Sigmoid colon (tissue), 7 donors: Measurements from ENCODE around the gene GPC4. TPM values are rescaled to one million over a fixed set of nuclear protein-coding genes. Genes with fewer than 3 reads are reported as not detected.

Experiments used
- DNase-seq: peaks from one replicate; pipeline ENCODE4 v3.0.0-alpha.2; 2019
- H3K27ac ChIP-seq, 4 donors: fragments of 200-600 bp; sonication (generic); one replicate each; pipeline ENCODE4 v1.5.1; 2016 to 2019; ENCODE audit warnings: mild to moderate bottlenecking in 1 of 4
- H3K27me3 ChIP-seq, 3 donors: fragments of 200-600 bp; sonication (generic); one replicate each; pipeline ENCODE4 v1.5.1; 2019; ENCODE audit warnings: mild to moderate bottlenecking in 1 of 3
- H3K36me3 ChIP-seq, 4 donors: fragments of 200-600 bp; sonication (generic); one replicate each; pipeline ENCODE4 v1.5.1; 2016 to 2019
- H3K4me1 ChIP-seq, 4 donors: fragments of 200-600 bp; sonication (generic); one replicate each; pipeline ENCODE4 v1.5.1; 2017 to 2019
- H3K4me3 ChIP-seq, 4 donors: fragments of 200-600 bp; sonication (generic); one replicate each; pipeline ENCODE4 v1.5.1; 2017 to 2019; ENCODE audit warnings: mild to moderate bottlenecking in 2 of 4, moderate library complexity in 1 of 4
- H3K9me3 ChIP-seq, 4 donors: fragments of 200-600 bp in 3 of 4; sonication (generic) in 3 of 4; one replicate each; pipeline versions ENCODE4 v1.5.1 to v1.6.1; 2013 to 2019
- EP300 ChIP-seq, 4 donors: sonication (generic); formaldehyde crosslinking; IDR thresholded peaks; one replicate each; pipeline ENCODE4 v1.6.1; 2017; ENCODE audit warnings: antibody characterized with exemption in 4 of 4
- POLR2A ChIP-seq, 2 donors: fragments of 450-650 bp; IDR thresholded peaks; one replicate each; pipeline ENCODE4 v1.6.1; 2016; ENCODE audit warnings: antibody characterized with exemption in 2 of 2, mild to moderate bottlenecking in 2 of 2, moderate library complexity in 2 of 2
- POLR2AphosphoS5 ChIP-seq, 4 donors: sonication (generic); formaldehyde crosslinking; IDR thresholded peaks; one replicate each; pipeline ENCODE4 v1.6.1; 2017; ENCODE audit warnings: antibody characterized with exemption in 4 of 4
- WGBS, 2 donors: extraction: QIAGEN DNeasy Blood & Tissue Kit; methylation state at CpG; one replicate each; pipeline ENCODE4 v1.1.7; 2013; 5-methylcytosine and 5-hydroxymethylcytosine counted together
- intact Hi-C: fragments of 100-400 bp; cut with DNase I; formaldehyde crosslinking; loops from one replicate; pipeline ENCODE4 v1.15.1; 2023
- polyA plus RNA-seq, 3 donors: library from polyadenylated mRNA; stranded (reverse); fragments of 200-250 nt; gene quantifications; one replicate each; pipeline ENCODE4 v1.2.3, GENCODE V29; 2013
- total RNA-seq, 4 donors: library from RNA; depleted of rRNA; stranded (reverse); fragments of >200 nt; gene quantifications; one replicate each; pipeline ENCODE4 v1.1.0, GENCODE V29; 2016
- TF ChIP-seq, protein P1 (sequence below), 4 experiments: fragments of 450-650 bp in 3 of 4; fragments of 200-600 bp in 1 of 4; IDR thresholded peaks; one replicate each; pipeline ENCODE4 v1.5.1; 2016 to 2019; ENCODE audit warnings: antibody characterized with exemption in 4 of 4, mild to moderate bottlenecking in 3 of 4, moderate library complexity in 2 of 4
- donor health status: healthy with polysubstance abuse.
- donor health status: Bipolar disorder and iron deficiency.
- donor health status: healthy.

GPC4 gene
- total and polyA plus RNA-seq, 7 donors = 1.2 to 45.7 (median 25.3) TPM

- 42 to 72% methylated on average over 3 of the region's 3 CpGs for WGBS, 2 donors
Measured at GRCh38 chrX:133370696-133371275, 44.5 kb downstream of the GPC4 start.

GRCh38 chrX:133369065-133369464, 46.2 kb downstream of the GPC4 start:
- intact Hi-C loops = no loop called here
- no peak for DNase-seq
- 83 to 96% methylated on average over 2 of the region's 2 CpGs for WGBS, 2 donors
- Histone ChIP-seq H3K27ac (no peak overlapping the region), H3K4me1 (peaks cover 0 to 26% (median 2%) of the 10 kb centered on the region in 4 donors), H3K36me3 (no peaks in the 10 kb centered on the region), H3K4me3 (no peak overlapping the region), H3K9me3 (no peaks in the 10 kb centered on the region), H3K27me3 (no peaks in the 10 kb centered on the region)
- TF ChIP-seq POLR2A (IDR thresholded peaks at IDR 0.05) = no peak
- TF ChIP-seq, protein P1, sequence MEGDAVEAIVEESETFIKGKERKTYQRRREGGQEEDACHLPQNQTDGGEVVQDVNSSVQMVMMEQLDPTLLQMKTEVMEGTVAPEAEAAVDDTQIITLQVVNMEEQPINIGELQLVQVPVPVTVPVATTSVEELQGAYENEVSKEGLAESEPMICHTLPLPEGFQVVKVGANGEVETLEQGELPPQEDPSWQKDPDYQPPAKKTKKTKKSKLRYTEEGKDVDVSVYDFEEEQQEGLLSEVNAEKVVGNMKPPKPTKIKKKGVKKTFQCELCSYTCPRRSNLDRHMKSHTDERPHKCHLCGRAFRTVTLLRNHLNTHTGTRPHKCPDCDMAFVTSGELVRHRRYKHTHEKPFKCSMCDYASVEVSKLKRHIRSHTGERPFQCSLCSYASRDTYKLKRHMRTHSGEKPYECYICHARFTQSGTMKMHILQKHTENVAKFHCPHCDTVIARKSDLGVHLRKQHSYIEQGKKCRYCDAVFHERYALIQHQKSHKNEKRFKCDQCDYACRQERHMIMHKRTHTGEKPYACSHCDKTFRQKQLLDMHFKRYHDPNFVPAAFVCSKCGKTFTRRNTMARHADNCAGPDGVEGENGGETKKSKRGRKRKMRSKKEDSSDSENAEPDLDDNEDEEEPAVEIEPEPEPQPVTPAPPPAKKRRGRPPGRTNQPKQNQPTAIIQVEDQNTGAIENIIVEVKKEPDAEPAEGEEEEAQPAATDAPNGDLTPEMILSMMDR (IDR thresholded peaks at IDR 0.05) = no peak
- TF ChIP-seq EP300 (IDR thresholded peaks at IDR 0.05) = no peak
- no peak for TF ChIP-seq POLR2AphosphoS5 (IDR thresholded peaks at IDR 0.05)

More at GRCh38 chrX:133370696-133371275, 44.5 kb downstream of the GPC4 start:
- no peaks in the 10 kb centered on the region for H3K36me3 ChIP-seq
- no peak for TF ChIP-seq POLR2AphosphoS5 (IDR thresholded peaks at IDR 0.05)
- TF ChIP-seq POLR2A (IDR thresholded peaks at IDR 0.05) = no peak
- TF ChIP-seq, protein P1 (IDR thresholded peaks at IDR 0.05) = no peak
- TF ChIP-seq EP300 (IDR thresholded peaks at IDR 0.05) = no peak
- no peaks in the 10 kb centered on the region for H3K9me3 ChIP-seq
- H3K27ac ChIP-seq = no peak overlapping the region
- intact Hi-C loops = no loop called here
- H3K4me3 ChIP-seq = no peak overlapping the region
- no peaks in the 10 kb centered on the region for H3K27me3 ChIP-seq
- DNase-seq = no peak
- H3K4me1 ChIP-seq = peaks cover 0 to 39% (median 3%) of the 10 kb centered on the region in 4 donors

GRCh38 chrX:133366735-133367134, 48.6 kb downstream of the GPC4 start:
- H3K9me3 ChIP-seq = no peaks in the 10 kb centered on the region
- peaks cover 0 to 25% (median 8%) of the 10 kb centered on the region in 4 donors for H3K4me1 ChIP-seq
- H3K27me3 ChIP-seq = no peaks in the 10 kb centered on the region
- H3K4me3 ChIP-seq = no peak overlapping the region
- DNase-seq = no peak
- H3K27ac ChIP-seq = no peak overlapping the region
- no peaks in the 10 kb centered on the region for H3K36me3 ChIP-seq
- TF ChIP-seq EP300 (IDR thresholded peaks at IDR 0.05) = no peak
- TF ChIP-seq, protein P1 (IDR thresholded peaks at IDR 0.05) = no peak
- no peak for TF ChIP-seq POLR2AphosphoS5 (IDR thresholded peaks at IDR 0.05)
- TF ChIP-seq POLR2A (IDR thresholded peaks at IDR 0.05) = no peak
- intact Hi-C loops = no loop called here

DNA sequence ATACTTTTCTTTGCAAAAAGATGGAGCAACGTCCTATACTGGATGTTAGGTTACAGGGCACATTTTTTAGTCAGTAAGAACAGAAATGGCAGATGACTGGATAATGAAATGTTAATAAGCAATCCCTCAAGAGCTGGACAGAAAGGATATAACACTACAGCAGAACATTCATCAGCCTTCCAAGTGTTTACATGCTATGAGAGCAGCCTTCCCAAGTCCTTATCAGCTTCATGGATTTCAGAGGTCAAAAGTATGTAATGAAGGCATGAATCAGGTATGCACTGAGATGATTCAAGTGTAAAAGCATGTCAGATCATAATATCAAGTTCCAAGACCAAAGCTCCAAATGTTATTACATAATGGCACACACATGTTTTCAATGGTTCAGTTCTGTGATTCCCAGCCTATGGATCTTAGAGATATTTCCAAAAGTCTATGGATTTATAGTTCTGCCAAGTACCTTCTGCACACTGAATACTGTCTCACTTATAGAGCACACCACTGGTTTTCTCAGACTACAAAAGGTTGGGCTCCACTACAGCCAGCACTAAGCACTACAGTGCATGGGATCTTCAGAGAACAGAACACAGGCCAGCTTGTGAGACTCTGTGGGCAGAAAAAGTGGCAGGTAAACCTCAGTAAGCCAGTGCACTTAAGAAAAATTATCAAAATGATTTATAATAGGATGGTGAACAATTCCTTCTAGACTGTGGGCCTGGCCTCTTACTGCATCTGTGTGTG, 49.2 kb downstream of the GPC4 start:
- WGBS, 2 donors = 48 to 54% methylated on average over 1 of the region's 1 CpG
- H3K4me3 ChIP-seq = no peak overlapping the region
- TF ChIP-seq, protein P1 (IDR thresholded peaks at IDR 0.05) = no peak
- TF ChIP-seq POLR2AphosphoS5 (IDR thresholded peaks at IDR 0.05) (no peak), EP300 (IDR thresholded peaks at IDR 0.05) (no peak), POLR2A (IDR thresholded peaks at IDR 0.05) (no peak)
- DNase-seq = no peak
- no peaks in the 10 kb centered on the region for H3K36me3 ChIP-seq
- peaks cover 0 to 21% (median 8%) of the 10 kb centered on the region in 4 donors for H3K4me1 ChIP-seq
- intact Hi-C loops = no loop called here
- H3K27ac ChIP-seq = no peak overlapping the region
- no peaks in the 10 kb centered on the region for H3K9me3 ChIP-seq
- H3K27me3 ChIP-seq = no peaks in the 10 kb centered on the region
